HepG2 (cell line): ENCODE results near the gene NDOR1. TPM values are rescaled to one million over a fixed set of nuclear protein-coding genes. Genes with fewer than 3 reads are reported as not detected.

Source experiments
- ATAC-seq: fragments of 200-7000 bp; cut with Tn5 transposase; 3 replicates; pipeline ENCODE4 v1.9.1; 2020; ENCODE audit warnings: mild to moderate bottlenecking, moderate library complexity
- BruUV-seq: library from RNA; stranded (reverse); fragments of 400-500 nt; replicated peaks from 2 replicates; lab custom pipeline; 2021; lab: Mats Ljungman, UMichigan
- CTCF ChIA-PET: fragments of 300-600 bp; formaldehyde crosslinking; extraction: SDS; loops from one replicate; lab custom pipeline; 2021; ENCODE audit warnings: low total read pairs, inconsistent platforms, low intra/inter-chr PET ratio; lab: Yijun Ruan, JAX
- POLR2A ChIA-PET: fragments of 350-600 bp; sonication (Branson Sonifier 250); formaldehyde crosslinking; loops from one replicate; lab custom pipeline; 2020; ENCODE audit warnings: antibody characterized with exemption, inconsistent platforms; lab: Yijun Ruan, JAX
- DNase-seq: peaks from one replicate; pipeline ENCODE4 v3.0.0-alpha.2; 2015; ENCODE audit warnings: low spot score
- FAIRE-seq: peaks from 3 replicates; lab custom pipeline; 2011; peaks lifted over from hg19 to GRCh38; lab: Jason Lieb, UNC
- H2AFZ ChIP-seq: one replicate; pipeline ENCODE4 v1.6.1; 2011; ENCODE audit warnings: low read length, inconsistent platforms
- H3K27ac ChIP-seq: fragments of 300-600 bp; 3 replicates; pipeline ENCODE4 v1.8.0; 2011; ENCODE audit warnings: mixed run types, mild to moderate bottlenecking, mixed read lengths, low read length, inconsistent platforms; ENCODE audit not compliant: insufficient read depth; ENCODE audit errors: extremely low read length
- H3K27me3 ChIP-seq, 2 experiments: fragments of 200-600 bp in 1 of 2; 2 replicates in 1 of 2; 3 replicates in 1 of 2; pipeline versions ENCODE4 v1.6.0 to v1.8.0; 2011; ENCODE audit warnings: low read length in 2 of 2, mild to moderate bottlenecking in 2 of 2, moderate library complexity in 2 of 2, inconsistent platforms in 1 of 2; ENCODE audit not compliant: insufficient read depth in 2 of 2, control insufficient read depth in 1 of 2
- H3K36me3 ChIP-seq, 2 experiments: fragments of 200-600 bp in 1 of 2; replicated peaks in 1 of 2; 2 replicates in 1 of 2; 3 replicates in 1 of 2; pipeline versions ENCODE4 v1.5.1 to v1.8.0; 2011; ENCODE audit warnings: low read length in 2 of 2, inconsistent platforms in 1 of 2; ENCODE audit not compliant: insufficient read depth in 2 of 2, control insufficient read depth in 1 of 2
- H3K4me1 ChIP-seq: 2 replicates; pipeline ENCODE4 v1.5.1; 2012; ENCODE audit warnings: low read length, inconsistent platforms; ENCODE audit not compliant: insufficient read depth
- H3K4me2 ChIP-seq: 2 replicates; pipeline ENCODE4 v1.6.0; 2011; ENCODE audit warnings: low read depth, low read length, inconsistent platforms
- H3K4me3 ChIP-seq, 3 experiments: fragments of 200-600 bp in 1 of 3; sonication (generic), shearing (Covaris generic) in 1 of 3; replicated peaks in 1 of 3; 2 replicates each; pipeline ENCODE4 v1.5.1; 2011 to 2016; ENCODE audit warnings: low read length in 3 of 3, inconsistent platforms in 2 of 3, low read depth in 2 of 3, mild to moderate bottlenecking in 2 of 3, control low read depth in 1 of 3, mixed read lengths in 1 of 3; ENCODE audit not compliant: insufficient read depth in 1 of 3
- H3K79me2 ChIP-seq: one replicate; pipeline ENCODE4 v1.6.1; 2011; ENCODE audit warnings: low read length, inconsistent platforms; ENCODE audit not compliant: insufficient read depth
- H3K9ac ChIP-seq: 2 replicates; pipeline ENCODE4 v1.6.0; 2011; ENCODE audit warnings: mild to moderate bottlenecking, low read depth, low read length, inconsistent platforms; ENCODE audit not compliant: insufficient read depth
- H3K9me3 ChIP-seq: 2 replicates; pipeline ENCODE4 v1.5.1; 2012; ENCODE audit warnings: mild to moderate bottlenecking, low read length
- H4K20me1 ChIP-seq: 2 replicates; pipeline ENCODE4 v1.6.0; 2011; ENCODE audit warnings: inconsistent platforms, mild to moderate bottlenecking, low read length, moderate library complexity; ENCODE audit not compliant: insufficient read depth
- AGO2 ChIP-seq: fragments of 200-400 bp; formaldehyde crosslinking; optimal IDR thresholded peaks from 2 replicates; pipeline ENCODE3; 2017; ENCODE audit warnings: mild to moderate bottlenecking, low read depth, low read length, moderate library complexity
- ATF7 ChIP-seq, 2 experiments: fragments of 450-650 bp in 1 of 2; sonication (generic) in 1 of 2; formaldehyde crosslinking in 1 of 2; IDR thresholded peaks; 2 replicates each; pipeline versions ENCODE4 v1.4.0 to v1.6.1; 2016 to 2020; ENCODE audit warnings: antibody characterized with exemption in 1 of 2, mild to moderate bottlenecking in 1 of 2, missing genetic modification reagents in 1 of 2
- GABPA ChIP-seq, 2 experiments: IDR thresholded peaks; 2 replicates each; pipeline ENCODE4 v1.6.1; 2011 to 2016; ENCODE audit warnings: low read depth in 2 of 2, low read length in 1 of 2, missing biosample characterization in 1 of 2, missing genetic modification characterization in 1 of 2
- GABPB1 ChIP-seq: IDR thresholded peaks from 2 replicates; pipeline ENCODE4 v1.6.1; 2016; ENCODE audit warnings: mild to moderate bottlenecking, missing genetic modification reagents, moderate library complexity, missing compliant biosample characterization
- KAT2B ChIP-seq: fragments of 150-350 bp; IDR thresholded peaks from 2 replicates; pipeline ENCODE4 v1.6.1; 2014; ENCODE audit warnings: low read depth, low read length, borderline replicate concordance
- KDM4B ChIP-seq: sonication (generic); formaldehyde crosslinking; IDR thresholded peaks from 2 replicates; pipeline ENCODE4 v1.4.0; 2020; ENCODE audit warnings: missing genetic modification reagents
- KDM5B ChIP-seq: sonication (generic); formaldehyde crosslinking; IDR thresholded peaks from 2 replicates; pipeline ENCODE4 v1.4.0; 2020; ENCODE audit warnings: missing genetic modification reagents, mild to moderate bottlenecking, borderline replicate concordance
- PATZ1 ChIP-seq: sonication (generic); formaldehyde crosslinking; IDR thresholded peaks from 2 replicates; pipeline ENCODE4 v1.4.0; 2020; ENCODE audit warnings: missing genetic modification reagents
- PHB2 ChIP-seq: fragments of 450-650 bp; IDR thresholded peaks from 2 replicates; pipeline ENCODE4 v1.6.1; 2018; ENCODE audit not compliant: partially characterized antibody
- SYNCRIP ChIP-seq: fragments of 200-400 bp; formaldehyde crosslinking; IDR thresholded peaks from 2 replicates; pipeline ENCODE4 v1.6.1; 2018; ENCODE audit warnings: mild to moderate bottlenecking, low read depth, low read length; ENCODE audit not compliant: insufficient read depth
- TRIM24 ChIP-seq: sonication (generic); formaldehyde crosslinking; IDR thresholded peaks from 2 replicates; pipeline ENCODE4 v1.8.0; 2022; ENCODE audit warnings: mild to moderate bottlenecking, missing genetic modification reagents
- XBP1 ChIP-seq: sonication (generic); formaldehyde crosslinking; IDR thresholded peaks from 2 replicates; pipeline ENCODE4 v1.5.0; 2020; ENCODE audit warnings: missing genetic modification reagents
- ZNF317 ChIP-seq: sonication (generic); formaldehyde crosslinking; IDR thresholded peaks from 2 replicates; pipeline ENCODE4 v1.5.0; 2020; ENCODE audit warnings: mild to moderate bottlenecking, missing genetic modification reagents
- ZNF672 ChIP-seq: sonication (generic); formaldehyde crosslinking; IDR thresholded peaks from 2 replicates; pipeline ENCODE4 v1.8.1; 2022; ENCODE audit warnings: missing genetic modification reagents
- WGBS: methylation state at CpG from one replicate; pipeline ENCODE4 v1.1.6; 2017; ENCODE audit warnings: low lambda C conversion rate; 5-methylcytosine and 5-hydroxymethylcytosine counted together
- in situ Hi-C: cut with HindIII; loops from 2 replicates; pipeline ENCODE4 v1.10.0; 2017; ENCODE audit warnings: low pct_unique_long_range_greater_than_20kb; ENCODE audit not compliant: extremely low pct_ligation_motif_present
- intact Hi-C: fragments of 100-400 bp; cut with micrococcal nuclease; formaldehyde crosslinking; loops from one replicate; pipeline ENCODE4 v1.10.0; 2022; ENCODE audit not compliant: unreplicated experiment
- polyA plus RNA-seq, 8 experiments: library from polyadenylated mRNA; depleted of rRNA in 3 of 8; stranded (reverse) in 7 of 8; unstranded in 1 of 8; fragments of >200 nt; fragmentation: Illumina TruSeq in 4 of 8; extraction: Trizol in 4 of 8; gene quantifications; 2 replicates each; pipeline versions ENCODE4 v1.2.1 to v1.2.3, GENCODE V29; 2011 to 2016; ENCODE audit warnings: low read depth in 4 of 8, missing spikeins in 1 of 8, mixed read lengths in 1 of 8; ENCODE audit not compliant: insufficient read depth in 1 of 8
- total RNA-seq, 5 experiments: library from RNA; depleted of rRNA; stranded (reverse); fragments of >200 nt; fragmentation: Illumina TruSeq; extraction: Trizol; gene quantifications; 2 replicates each; pipeline ENCODE4 v1.2.3, GENCODE V29; 2016; ENCODE audit warnings: low read depth in 1 of 5

The NDOR1 gene
- total and polyA plus RNA-seq, 2 of the 13 experiments (the other 11 are each of a cell fraction or from before 2014, with no cell fraction given) = 3.6 to 8.7 TPM

- ATAC-seq (no peak), FAIRE-seq (no peak), DNase-seq (no peak)
- no peaks in the 10 kb centered on the region for H4K20me1 ChIP-seq
- H3K4me2 ChIP-seq = no peak overlapping the region; the same call in 1 of the 2 replicates
- peak overlapping the region in 1 of 3 experiments; percentile 19; a peak in 1 of 6 replicates for H3K4me3 ChIP-seq
- ChIA-PET POLR2A (interaction anchor here (0.6 to 14.2 kb wide), 4 partner anchors 9 to 198 kb away, joined by 3 to 317 read pairs (median 28); partner anchors contain the start of genes TOR4A and TUBB4B), CTCF (no interaction called here)
- H3K4me1 ChIP-seq = peaks cover 83% of the 10 kb centered on the region
- no peaks in the 10 kb centered on the region for H3K9me3 ChIP-seq
- in situ Hi-C loops (no loop called here), intact Hi-C loops (no loop called here)
- H3K27ac ChIP-seq = no peak overlapping the region
- BruUV-seq = no TSS peak
- H3K36me3 ChIP-seq = peaks cover 1 to 2% of the 10 kb centered on the region in 2 experiments; a peak in 2 of 5 replicates
- H3K9ac ChIP-seq = peak overlapping the region; percentile 5; the same call in 1 of the 2 replicates
- H3K79me2 ChIP-seq = peaks cover 14% of the 10 kb centered on the region
- WGBS = 48% methylated on average over 12 of the region's 22 CpGs
- TF ChIP-seq AGO2 (peak; percentile 68), TRIM24 (CRISPR knock-in tag) (no peak), ZNF317 (CRISPR knock-in tag) (no peak), KAT2B (no peak), PATZ1 (0 out of 2 replicates have a peak, but pooled peaks have one; percentile 15), ZNF672 (CRISPR knock-in tag) (no peak), PHB2 (no peak), KDM5B (CRISPR knock-in tag) (0 out of 2 replicates have a peak, but pooled peaks have one; percentile 15), GABPB1 (peak; percentile 9; the same call in 1 of the 2 replicates), GABPA (IDR thresholded peaks at IDR 0.05; ENCODE audit: low read depth, low read length) (no peak), GABPA (CRISPR knock-in tag; IDR thresholded peaks at IDR 0.05; ENCODE audit: low read depth) (no peak), KDM4B (no peak), ATF7 (IDR thresholded peaks at IDR 0.05) (no peak), ATF7 (CRISPR knock-in tag; IDR thresholded peaks at IDR 0.05) (no peak), SYNCRIP (no peak), XBP1 (CRISPR knock-in tag) (no peak)
- H3K27me3 ChIP-seq = peaks cover 1 to 9% of the 10 kb centered on the region in 2 experiments; a peak in 2 of 5 replicates
- H2AFZ ChIP-seq = no peak overlapping the region
Observed at GRCh38 chr9:137251490-137252268, 46.2 kb downstream of the NDOR1 start.
